ENCODE results near the gene SGK1.

Gene SGK1

DNA sequence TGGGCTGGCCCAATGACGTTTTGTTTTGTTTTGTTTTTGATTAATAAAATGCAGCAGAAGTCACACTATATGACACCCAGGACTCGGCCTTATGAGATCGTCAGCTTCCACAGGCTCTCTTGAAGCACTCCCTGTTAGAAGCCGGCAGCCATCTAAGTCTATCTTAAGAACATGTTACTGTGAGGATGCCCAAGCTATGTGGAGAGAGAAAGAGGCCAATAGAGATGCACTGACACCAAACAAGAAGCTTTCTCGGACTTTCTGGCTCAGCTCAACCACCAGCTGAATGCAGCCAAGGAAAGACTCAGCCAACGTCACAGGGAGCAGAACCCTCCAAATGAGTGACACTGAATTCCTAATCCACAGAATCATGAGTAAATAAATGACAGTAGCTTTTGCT lies 14.0 kb downstream of the SGK1 start:
- TF ChIP-seq, protein P1, sequence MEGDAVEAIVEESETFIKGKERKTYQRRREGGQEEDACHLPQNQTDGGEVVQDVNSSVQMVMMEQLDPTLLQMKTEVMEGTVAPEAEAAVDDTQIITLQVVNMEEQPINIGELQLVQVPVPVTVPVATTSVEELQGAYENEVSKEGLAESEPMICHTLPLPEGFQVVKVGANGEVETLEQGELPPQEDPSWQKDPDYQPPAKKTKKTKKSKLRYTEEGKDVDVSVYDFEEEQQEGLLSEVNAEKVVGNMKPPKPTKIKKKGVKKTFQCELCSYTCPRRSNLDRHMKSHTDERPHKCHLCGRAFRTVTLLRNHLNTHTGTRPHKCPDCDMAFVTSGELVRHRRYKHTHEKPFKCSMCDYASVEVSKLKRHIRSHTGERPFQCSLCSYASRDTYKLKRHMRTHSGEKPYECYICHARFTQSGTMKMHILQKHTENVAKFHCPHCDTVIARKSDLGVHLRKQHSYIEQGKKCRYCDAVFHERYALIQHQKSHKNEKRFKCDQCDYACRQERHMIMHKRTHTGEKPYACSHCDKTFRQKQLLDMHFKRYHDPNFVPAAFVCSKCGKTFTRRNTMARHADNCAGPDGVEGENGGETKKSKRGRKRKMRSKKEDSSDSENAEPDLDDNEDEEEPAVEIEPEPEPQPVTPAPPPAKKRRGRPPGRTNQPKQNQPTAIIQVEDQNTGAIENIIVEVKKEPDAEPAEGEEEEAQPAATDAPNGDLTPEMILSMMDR (conservative IDR thresholded peaks at IDR 0.05; ENCODE audit: low read depth, low read length) = no peak
- H3K4me3 ChIP-seq (ENCODE audit: low read depth, low read length) = no peak overlapping the region
- peak; percentile 42 for DNase-seq (ENCODE audit: low read depth)

DNA sequence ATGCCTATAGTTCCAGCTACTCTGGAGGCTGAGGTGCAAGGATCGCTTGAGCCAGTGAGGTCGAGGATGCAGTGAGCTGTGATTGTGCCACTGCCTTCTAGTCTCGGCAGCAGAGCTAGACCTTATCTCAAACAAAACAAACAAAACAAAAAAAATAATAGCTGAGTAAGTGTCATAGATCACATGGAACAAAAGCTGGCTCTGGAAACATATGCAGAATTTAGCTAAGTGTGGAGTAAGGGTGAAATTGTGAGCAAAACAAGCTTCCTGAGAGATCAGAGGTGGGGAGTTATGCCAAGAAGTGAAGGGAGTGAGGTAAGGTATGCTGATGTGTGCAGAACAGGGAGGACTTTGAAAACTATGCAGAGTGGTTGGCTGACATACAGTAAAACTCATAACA lies 18.7 kb downstream of the SGK1 start:
- peak; percentile 97 for DNase-seq (ENCODE audit: low read depth)
- H3K4me3 ChIP-seq (ENCODE audit: low read depth, low read length) = no peak overlapping the region
- TF ChIP-seq, protein P1 (conservative IDR thresholded peaks at IDR 0.05; ENCODE audit: low read depth, low read length) = no peak

DNA sequence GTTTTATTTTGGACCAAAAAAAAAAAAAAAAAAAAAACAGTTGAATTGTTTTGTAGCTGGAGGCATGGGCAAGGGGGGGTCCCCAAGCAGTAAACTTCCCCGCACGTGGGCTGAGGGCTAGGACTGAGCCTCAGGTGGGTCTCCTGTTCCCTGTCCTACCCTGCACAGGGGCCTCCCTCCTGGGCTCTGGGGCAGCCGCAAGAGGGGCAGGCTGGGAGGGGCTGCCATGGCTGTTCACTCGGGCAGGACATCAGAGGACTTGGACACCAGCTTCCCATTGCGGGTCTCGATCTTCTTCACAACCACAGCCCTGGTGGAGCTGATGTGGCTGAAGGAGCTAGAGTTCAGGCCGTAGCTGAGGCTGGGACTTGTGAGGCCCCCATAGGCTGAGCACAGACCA lies 21.1 kb downstream of the SGK1 start:
- TF ChIP-seq, protein P1 (conservative IDR thresholded peaks at IDR 0.05; ENCODE audit: low read depth, low read length) = no peak
- H3K4me3 ChIP-seq (ENCODE audit: low read depth, low read length) = no peak overlapping the region
- DNase-seq (ENCODE audit: low read depth) = no peak

DNA sequence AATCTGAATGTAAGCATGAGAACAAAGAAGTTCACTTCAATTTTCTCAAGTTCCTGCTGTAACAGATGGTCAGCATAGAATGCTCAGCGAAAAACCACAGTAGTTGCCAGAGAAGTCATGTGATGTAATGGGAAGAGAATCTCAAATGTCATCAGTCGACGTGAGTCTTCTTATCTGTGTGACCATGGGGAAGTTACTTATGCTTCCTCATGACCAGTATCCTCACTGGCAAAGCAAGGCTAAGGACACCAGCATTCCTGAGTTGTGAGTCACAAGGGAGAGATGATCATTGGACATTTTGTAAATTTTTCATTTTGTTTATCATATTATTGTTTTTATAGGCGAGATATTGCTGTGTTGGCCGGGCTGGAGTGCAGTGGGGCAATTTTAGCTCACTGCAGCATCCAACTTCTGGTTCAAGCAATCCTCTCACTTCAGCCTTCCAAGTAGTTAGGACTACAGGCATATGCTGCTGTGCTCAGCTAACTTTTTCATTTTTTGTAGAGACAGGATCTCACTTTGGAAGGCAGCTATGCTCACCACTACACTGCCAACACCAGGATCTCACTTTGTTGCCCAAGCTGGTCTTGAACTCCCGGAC lies 21.9 kb downstream of the SGK1 start:
- TF ChIP-seq, protein P1 (conservative IDR thresholded peaks at IDR 0.05; ENCODE audit: low read depth, low read length) = no peak
- DNase-seq (ENCODE audit: low read depth) = peak; percentile 100
- H3K4me3 ChIP-seq (ENCODE audit: low read depth, low read length) = no peak overlapping the region

DNA sequence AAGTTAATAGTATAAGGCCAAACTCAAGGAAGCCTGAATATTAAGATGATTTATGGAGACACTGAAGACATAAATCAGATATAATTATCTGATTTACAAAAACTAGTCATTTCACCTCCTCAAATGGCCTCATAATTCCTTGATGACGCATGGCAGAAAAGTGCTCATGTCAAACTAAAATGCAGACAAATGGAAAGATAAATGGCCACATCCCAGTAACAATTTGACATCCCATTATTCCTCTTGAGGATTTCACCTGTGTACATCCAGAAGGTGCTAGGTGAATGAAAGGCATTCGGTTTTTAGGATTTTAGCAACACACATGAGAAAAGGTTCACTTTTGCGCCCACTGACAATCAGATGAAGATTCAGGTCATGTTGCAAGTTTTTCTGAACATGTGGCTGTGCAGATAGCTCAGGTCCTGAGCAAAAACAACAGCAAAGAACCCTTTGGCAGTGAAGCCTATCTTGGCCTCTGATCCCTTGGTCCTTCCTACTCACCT lies 24.2 kb downstream of the SGK1 start:
- no peak overlapping the region for H3K4me3 ChIP-seq (ENCODE audit: low read depth, low read length)
- DNase-seq (ENCODE audit: low read depth) = no peak
- TF ChIP-seq, protein P1 (conservative IDR thresholded peaks at IDR 0.05; ENCODE audit: low read depth, low read length) = no peak

DNA sequence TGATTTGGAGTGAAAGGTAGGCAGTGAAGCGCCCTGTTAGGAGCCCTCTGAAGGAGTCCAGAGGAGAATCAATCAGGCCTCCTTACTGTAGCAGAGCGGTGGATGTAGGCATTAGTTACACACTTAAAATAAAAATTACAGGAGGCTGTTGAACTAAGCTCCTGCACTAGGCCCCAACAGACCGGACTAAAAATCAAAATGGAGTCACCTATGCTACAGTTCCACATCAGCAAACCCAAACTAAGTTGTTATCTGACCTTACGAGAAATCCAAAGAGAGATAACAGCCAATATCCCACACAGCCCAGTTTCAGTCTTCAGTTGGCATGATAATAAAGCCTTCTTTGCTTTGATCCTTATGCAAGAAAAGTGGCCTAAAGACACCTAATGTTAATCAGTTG lies 26.8 kb downstream of the SGK1 start:
- no peak for DNase-seq (ENCODE audit: low read depth)
- no peak overlapping the region for H3K4me3 ChIP-seq (ENCODE audit: low read depth, low read length)
- TF ChIP-seq, protein P1 (conservative IDR thresholded peaks at IDR 0.05; ENCODE audit: low read depth, low read length) = no peak

DNA sequence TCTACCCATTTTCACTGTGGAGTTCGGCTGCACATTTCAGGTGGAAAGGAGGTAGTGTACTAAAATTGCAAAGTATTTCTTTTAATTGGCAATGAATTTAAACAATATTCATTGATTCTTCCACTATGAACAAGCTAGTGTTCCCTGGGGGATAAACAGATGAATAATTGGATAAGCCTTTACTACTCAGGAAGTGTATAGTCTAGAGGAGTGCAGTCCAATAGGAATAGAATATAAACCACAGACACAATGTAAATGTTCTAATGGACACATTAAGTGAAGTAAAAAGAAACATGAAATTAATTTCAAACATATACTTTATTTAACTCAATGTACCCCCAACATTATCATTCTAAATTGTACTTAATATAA lies 28.7 kb downstream of the SGK1 start:
- H3K4me3 ChIP-seq (ENCODE audit: low read depth, low read length) = no peak overlapping the region
- DNase-seq (ENCODE audit: low read depth) = no peak
- TF ChIP-seq, protein P1 (conservative IDR thresholded peaks at IDR 0.05; ENCODE audit: low read depth, low read length) = no peak
